ENCODE measurements around the gene PDE10A. TPM values are rescaled to one million over a fixed set of nuclear protein-coding genes. Genes with fewer than 3 reads are reported as not detected.
A peak's percentile ranks its signal among the peaks of the same experiment; 100 is the strongest.

Gene PDE10A
- total RNA-seq, 1 donor from 2014 or later = 6.0 TPM

DNA sequence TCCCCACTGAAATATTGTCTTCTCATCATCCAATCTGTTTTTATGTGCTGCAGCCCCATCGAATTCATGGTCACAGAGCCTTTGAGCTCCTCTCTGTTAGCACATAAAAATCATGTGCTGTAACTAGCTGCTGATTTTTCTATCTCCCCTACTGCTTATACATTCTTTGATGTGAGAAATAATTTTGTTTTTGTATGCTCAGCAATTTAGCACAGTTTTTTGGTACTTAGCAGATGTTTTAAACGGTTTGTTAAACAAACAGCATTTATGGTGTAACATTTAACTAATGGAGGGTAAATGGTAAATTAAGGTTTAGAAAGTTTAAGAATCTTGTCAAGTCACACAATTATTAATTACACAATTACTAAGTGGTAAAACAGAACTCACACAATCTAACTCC, 221.9 kb downstream of the PDE10A start:
- DNase-seq (no peak), ATAC-seq (no peak)
- TF ChIP-seq, protein P1, sequence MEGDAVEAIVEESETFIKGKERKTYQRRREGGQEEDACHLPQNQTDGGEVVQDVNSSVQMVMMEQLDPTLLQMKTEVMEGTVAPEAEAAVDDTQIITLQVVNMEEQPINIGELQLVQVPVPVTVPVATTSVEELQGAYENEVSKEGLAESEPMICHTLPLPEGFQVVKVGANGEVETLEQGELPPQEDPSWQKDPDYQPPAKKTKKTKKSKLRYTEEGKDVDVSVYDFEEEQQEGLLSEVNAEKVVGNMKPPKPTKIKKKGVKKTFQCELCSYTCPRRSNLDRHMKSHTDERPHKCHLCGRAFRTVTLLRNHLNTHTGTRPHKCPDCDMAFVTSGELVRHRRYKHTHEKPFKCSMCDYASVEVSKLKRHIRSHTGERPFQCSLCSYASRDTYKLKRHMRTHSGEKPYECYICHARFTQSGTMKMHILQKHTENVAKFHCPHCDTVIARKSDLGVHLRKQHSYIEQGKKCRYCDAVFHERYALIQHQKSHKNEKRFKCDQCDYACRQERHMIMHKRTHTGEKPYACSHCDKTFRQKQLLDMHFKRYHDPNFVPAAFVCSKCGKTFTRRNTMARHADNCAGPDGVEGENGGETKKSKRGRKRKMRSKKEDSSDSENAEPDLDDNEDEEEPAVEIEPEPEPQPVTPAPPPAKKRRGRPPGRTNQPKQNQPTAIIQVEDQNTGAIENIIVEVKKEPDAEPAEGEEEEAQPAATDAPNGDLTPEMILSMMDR (IDR thresholded peaks at IDR 0.05) = no peak
- Histone ChIP-seq H3K4me3 (no peak overlapping the region), H3K36me3 (no peaks in the 10 kb centered on the region), H3K9me3 (no peaks in the 10 kb centered on the region), H3K27ac (no peak overlapping the region), H3K27me3 (no peaks in the 10 kb centered on the region), H3K4me1 (no peaks in the 10 kb centered on the region)
- intact Hi-C loops (cut with DNase I) = no loop called here

GRCh38 chr6:165439928-165440554, 223.0 kb downstream of the PDE10A start:
- DNase-seq = no peak
- H3K9me3 ChIP-seq = no peaks in the 10 kb centered on the region
- H3K4me3 ChIP-seq = no peak overlapping the region
- no peak for ATAC-seq
- H3K4me1 ChIP-seq = no peaks in the 10 kb centered on the region
- H3K36me3 ChIP-seq = no peaks in the 10 kb centered on the region
- no peak overlapping the region for H3K27ac ChIP-seq
- H3K27me3 ChIP-seq = no peaks in the 10 kb centered on the region
- intact Hi-C loops (cut with DNase I) = no loop called here
- TF ChIP-seq, protein P1 (IDR thresholded peaks at IDR 0.05) = peak; percentile 56

DNA sequence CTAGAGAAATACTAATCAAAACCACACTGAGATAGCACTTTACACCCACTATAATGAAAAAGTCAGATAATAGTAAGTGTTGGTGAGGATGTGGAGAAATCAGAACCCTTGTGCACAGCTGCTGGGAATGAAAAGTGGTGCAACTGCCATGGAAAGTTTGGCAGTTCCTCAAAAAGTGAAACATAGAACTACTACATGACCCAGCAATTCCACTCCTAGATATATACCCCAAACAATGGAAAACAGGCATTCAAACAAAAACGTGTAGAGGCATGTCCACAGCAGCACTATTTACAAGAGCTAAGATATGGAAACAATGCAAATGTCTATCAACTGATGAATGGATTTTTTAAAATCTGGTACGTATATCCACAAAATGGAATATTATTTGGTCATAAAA, 236.1 kb downstream of the PDE10A start:
- intact Hi-C loops (cut with DNase I) = no loop called here
- no peak for DNase-seq
- Histone ChIP-seq H3K9me3 (no peaks in the 10 kb centered on the region), H3K27me3 (no peaks in the 10 kb centered on the region), H3K36me3 (no peaks in the 10 kb centered on the region), H3K27ac (no peak overlapping the region), H3K4me1 (no peaks in the 10 kb centered on the region), H3K4me3 (no peak overlapping the region)
- TF ChIP-seq, protein P1 (IDR thresholded peaks at IDR 0.05) = no peak
- ATAC-seq = no peak

DNA sequence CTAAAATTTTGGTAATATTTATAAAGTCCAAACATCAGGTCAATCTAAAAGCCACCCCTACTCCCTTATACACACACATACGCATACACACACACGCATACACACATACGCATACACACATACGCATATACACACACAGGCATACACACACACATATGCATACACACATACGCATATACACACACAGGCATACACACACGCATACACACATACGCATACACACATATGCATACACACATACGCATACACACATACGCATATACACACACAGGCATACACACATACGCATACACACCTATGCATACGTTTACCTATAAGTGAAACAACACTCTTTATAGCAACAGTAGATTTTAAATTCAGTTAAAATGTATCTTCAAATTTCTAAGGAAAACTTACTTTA, 240.8 kb downstream of the PDE10A start:
- Histone ChIP-seq H3K4me3 (no peak overlapping the region), H3K9me3 (no peaks in the 10 kb centered on the region), H3K36me3 (no peaks in the 10 kb centered on the region), H3K27ac (no peak overlapping the region), H3K27me3 (no peaks in the 10 kb centered on the region), H3K4me1 (no peaks in the 10 kb centered on the region)
- ATAC-seq (no peak), DNase-seq (no peak)
- TF ChIP-seq, protein P1 (IDR thresholded peaks at IDR 0.05) = no peak
- intact Hi-C loops (cut with DNase I) = no loop called here

- TF ChIP-seq, protein P1 (IDR thresholded peaks at IDR 0.05) = no peak
- no peaks in the 10 kb centered on the region for H3K9me3 ChIP-seq
- ATAC-seq = no peak
- no peak overlapping the region for H3K4me3 ChIP-seq
- no peaks in the 10 kb centered on the region for H3K27me3 ChIP-seq
- no peaks in the 10 kb centered on the region for H3K36me3 ChIP-seq
- no peak for DNase-seq
- no peaks in the 10 kb centered on the region for H3K4me1 ChIP-seq
- H3K27ac ChIP-seq = no peak overlapping the region
- intact Hi-C loops (cut with DNase I) = no loop called here
Observed at GRCh38 chr6:165417278-165417865, 245.7 kb downstream of the PDE10A start.

Measured in upper lobe of right lung (tissue), 1 donor.